HEK293 (cell line): ENCODE data around the gene TRIM62.

Source experiments
- CTCF ChIA-PET: fragments of 350-600 bp; formaldehyde crosslinking; extraction: SDS; loops from one replicate; lab custom pipeline; 2021; ENCODE audit warnings: antibody characterized with exemption; lab: Yijun Ruan, JAX
- POLR2A ChIA-PET: fragments of 300-600 bp; formaldehyde crosslinking; extraction: SDS; loops from one replicate; lab custom pipeline; 2020; ENCODE audit warnings: antibody characterized with exemption, inconsistent platforms; lab: Yijun Ruan, JAX
- H3K27ac ChIP-seq: fragments of 200-500 bp; sonication (Bioruptor generic); 2 replicates; pipeline ENCODE4 v1.5.1; 2014; ENCODE audit warnings: low read depth, low read length, control low read depth, inconsistent platforms; ENCODE audit errors: extremely low read depth
- H3K36me3 ChIP-seq, 2 experiments: fragments of 200-500 bp in 1 of 2; sonication (Bioruptor generic) in 1 of 2; 1 replicate in 1 of 2; 2 replicates in 1 of 2; pipeline ENCODE4 v1.5.1; 2014 to 2017; ENCODE audit warnings: inconsistent platforms in 2 of 2, low read length in 2 of 2; ENCODE audit not compliant: control insufficient read depth in 2 of 2, insufficient read depth in 1 of 2
- H3K4me1 ChIP-seq: fragments of 200-500 bp; sonication (Bioruptor generic); 2 replicates; pipeline ENCODE4 v1.5.1; 2014; ENCODE audit warnings: mild to moderate bottlenecking, low read length, inconsistent platforms; ENCODE audit not compliant: control insufficient read depth, insufficient read depth
- H3K4me3 ChIP-seq: 2 replicates; pipeline ENCODE4 v1.5.1; 2011; ENCODE audit warnings: low read depth, mild to moderate bottlenecking, control low read depth, low read length, moderate library complexity
- H3K9me3 ChIP-seq: fragments of 200-500 bp; sonication (Bioruptor generic); 2 replicates; pipeline ENCODE4 v1.5.1; 2014; ENCODE audit warnings: low read depth, low read length, inconsistent platforms; ENCODE audit not compliant: control insufficient read depth, insufficient read depth
- BCL11B ChIP-seq: fragments of 450-650 bp; formaldehyde crosslinking; IDR thresholded peaks from 2 replicates; pipeline ENCODE4 v1.5.1; 2016; ENCODE audit warnings: low read depth, missing biosample characterization, missing genetic modification characterization
- FEZF1 ChIP-seq: fragments of 450-650 bp; formaldehyde crosslinking; IDR thresholded peaks from 2 replicates; pipeline ENCODE4 v1.5.1; 2016; ENCODE audit warnings: missing biosample characterization, missing genetic modification characterization
- GLI4 ChIP-seq: fragments of 450-650 bp; formaldehyde crosslinking; IDR thresholded peaks from 2 replicates; pipeline ENCODE4 v1.5.1; 2016; ENCODE audit warnings: missing biosample characterization, missing genetic modification characterization
- PRDM10 ChIP-seq: fragments of 450-650 bp; formaldehyde crosslinking; IDR thresholded peaks from 2 replicates; pipeline ENCODE4 v1.5.1; 2016; ENCODE audit warnings: missing biosample characterization, missing genetic modification characterization
- SCRT2 ChIP-seq: fragments of 450-650 bp; formaldehyde crosslinking; IDR thresholded peaks from 2 replicates; pipeline ENCODE4 v1.5.1; 2016; ENCODE audit warnings: missing biosample characterization, missing genetic modification characterization
- SP3 ChIP-seq: fragments of 450-650 bp; formaldehyde crosslinking; IDR thresholded peaks from 2 replicates; pipeline ENCODE4 v1.5.1; 2016; ENCODE audit warnings: missing biosample characterization, missing genetic modification characterization
- WT1 ChIP-seq: fragments of 450-650 bp; formaldehyde crosslinking; IDR thresholded peaks from 2 replicates; pipeline ENCODE4 v1.5.1; 2016; ENCODE audit warnings: missing biosample characterization, missing genetic modification characterization
- ZNF140 ChIP-seq: fragments of 450-650 bp; formaldehyde crosslinking; IDR thresholded peaks from 2 replicates; pipeline ENCODE4 v1.5.1; 2016; ENCODE audit warnings: missing biosample characterization, missing genetic modification characterization
- ZNF175 ChIP-seq: fragments of 450-650 bp; formaldehyde crosslinking; IDR thresholded peaks from 2 replicates; pipeline ENCODE4 v1.5.1; 2016; ENCODE audit warnings: missing biosample characterization, missing genetic modification characterization
- ZNF335 ChIP-seq: fragments of 450-650 bp; formaldehyde crosslinking; conservative IDR thresholded peaks from 2 replicates; pipeline ENCODE4 v1.5.1; 2016; ENCODE audit warnings: missing biosample characterization, missing genetic modification characterization
- ZNF341 ChIP-seq: fragments of 450-650 bp; formaldehyde crosslinking; IDR thresholded peaks from 2 replicates; pipeline ENCODE4; 2016; ENCODE audit warnings: low read depth, missing biosample characterization, missing genetic modification characterization
- ZNF404 ChIP-seq: fragments of 450-650 bp; formaldehyde crosslinking; IDR thresholded peaks from 2 replicates; pipeline ENCODE4 v1.5.1; 2017; ENCODE audit warnings: missing biosample characterization, missing genetic modification characterization
- ZNF621 ChIP-seq: fragments of 450-650 bp; formaldehyde crosslinking; IDR thresholded peaks from 2 replicates; pipeline ENCODE4 v1.5.1; 2017; ENCODE audit warnings: missing biosample characterization, missing genetic modification characterization
- ZNF664 ChIP-seq: fragments of 450-650 bp; formaldehyde crosslinking; IDR thresholded peaks from 2 replicates; pipeline ENCODE4 v1.5.1; 2016; ENCODE audit warnings: missing biosample characterization, missing genetic modification characterization
- ZNF747 ChIP-seq: fragments of 450-650 bp; formaldehyde crosslinking; IDR thresholded peaks from 2 replicates; pipeline ENCODE4 v1.5.1; 2016; ENCODE audit warnings: missing biosample characterization, missing genetic modification characterization
- ZNF768 ChIP-seq: fragments of 450-650 bp; formaldehyde crosslinking; IDR thresholded peaks from 2 replicates; pipeline ENCODE4 v1.5.1; 2018; ENCODE audit warnings: missing biosample characterization, mild to moderate bottlenecking, missing genetic modification characterization

The TRIM62 gene

GRCh38 chr1:33147275-33147996 is 34.4 kb downstream of the TRIM62 start:
- Histone ChIP-seq H3K9me3 (no peaks in the 10 kb centered on the region), H3K27ac (no peak overlapping the region), H3K36me3 (peaks cover 0 to 17% of the 10 kb centered on the region in 2 experiments; a peak in 1 of 3 replicates), H3K4me3 (no peak overlapping the region), H3K4me1 (peaks cover 3% of the 10 kb centered on the region)
- ChIA-PET CTCF (interaction anchor here (0.8 to 1.5 kb wide), 8 partner anchors 9 to 56 kb away, joined by 3 to 14 read pairs (median 4); no protein-coding TSS in a partner anchor), POLR2A (no interaction called here)
- TF ChIP-seq ZNF140 (tag by site-specific recombination) (no peak), ZNF768 (tag by site-specific recombination) (peak; percentile 70)

- Histone ChIP-seq H3K4me3 (no peak overlapping the region), H3K4me1 (peaks cover 3% of the 10 kb centered on the region), H3K9me3 (no peaks in the 10 kb centered on the region), H3K36me3 (peaks cover 0 to 17% of the 10 kb centered on the region in 2 experiments; a peak in 1 of 3 replicates), H3K27ac (no peak overlapping the region)
- CTCF ChIA-PET = interaction anchor here (0.5 kb wide), 1 partner anchor 486 kb away, joined by 3 read pairs; no protein-coding TSS in a partner anchor
- TF ChIP-seq SCRT2 = peak; percentile 72
- TF ChIP-seq ZNF664 (tag by site-specific recombination) = 0 out of 2 replicates have a peak, but pooled peaks have one; percentile 27
- TF ChIP-seq ZNF175 (tag by site-specific recombination) = no peak
- no peak for TF ChIP-seq FEZF1 (tag by site-specific recombination)
- peak; percentile 13; the same call in 1 of the 2 replicates for TF ChIP-seq ZNF341 (tag by site-specific recombination)
- POLR2A ChIA-PET = no interaction called here
Observed at GRCh38 chr1:33146003-33146402, 35.8 kb downstream of the TRIM62 start.

GRCh38 chr1:33143698-33144097 is 38.1 kb downstream of the TRIM62 start:
- H3K4me3 ChIP-seq = no peak overlapping the region
- TF ChIP-seq GLI4 (tag by site-specific recombination) (no peak), BCL11B (tag by site-specific recombination) (no peak), WT1 (tag by site-specific recombination) (no peak), ZNF404 (tag by site-specific recombination) (no peak), SP3 (tag by site-specific recombination) (no peak)
- CTCF ChIA-PET = no interaction called here
- H3K36me3 ChIP-seq = peaks cover 0 to 17% of the 10 kb centered on the region in 2 experiments; a peak in 1 of 3 replicates
- H3K27ac ChIP-seq = no peak overlapping the region
- no peaks in the 10 kb centered on the region for H3K9me3 ChIP-seq
- POLR2A ChIA-PET = no interaction called here
- peaks cover 3% of the 10 kb centered on the region for H3K4me1 ChIP-seq

GRCh38 chr1:33143176-33143575 is 38.7 kb downstream of the TRIM62 start:
- Histone ChIP-seq H3K4me3 (no peak overlapping the region), H3K27ac (no peak overlapping the region), H3K4me1 (peaks cover 3% of the 10 kb centered on the region), H3K9me3 (no peaks in the 10 kb centered on the region), H3K36me3 (peaks cover 0 to 17% of the 10 kb centered on the region in 2 experiments; a peak in 1 of 3 replicates)
- CTCF ChIA-PET = interaction anchor here (2.3 kb wide), 1 partner anchor 16 kb away, joined by 12 read pairs; no protein-coding TSS in a partner anchor
- POLR2A ChIA-PET = no interaction called here
- TF ChIP-seq ZNF621 = no peak
- TF ChIP-seq PRDM10 (tag by site-specific recombination) = peak; percentile 76
- no peak for TF ChIP-seq ZNF747 (tag by site-specific recombination)
- TF ChIP-seq ZNF335 (tag by site-specific recombination) = no peak
